SK-N-MC (cell line): ENCODE measurements around the gene ANKRD44.

Source experiments
- EZH2 ChIP-seq: fragments of 200-600 bp; sonication (generic); IDR thresholded peaks from one replicate; pipeline ENCODE4 v1.6.1; 2017; ENCODE audit warnings: antibody characterized with exemption
- FOXP2 ChIP-seq: optimal IDR thresholded peaks from 2 replicates; pipeline ENCODE3; 2011; ENCODE audit warnings: mild to moderate bottlenecking, moderate library complexity; ENCODE audit not compliant: insufficient read depth; ENCODE audit errors: extremely low read length, control extremely low read depth
- POLR2AphosphoS5 ChIP-seq: IDR thresholded peaks from 2 replicates; pipeline ENCODE4 v1.6.1; 2012; ENCODE audit warnings: mild to moderate bottlenecking, low read depth, low read length, borderline replicate concordance

- no peak for TF ChIP-seq EZH2
- TF ChIP-seq POLR2AphosphoS5, result no peak
- TF ChIP-seq FOXP2, result no peak
Observed at GRCh38 chr2:197339496-197340220, 29.1 kb upstream of the ANKRD44 start.
